AG04450 (cell line): ENCODE data around the gene XYLT1. TPM values are rescaled to one million over a fixed set of nuclear protein-coding genes. Genes with fewer than 3 reads are reported as not detected.

Experiments
- CTCF ChIA-PET: fragments of 300-600, 350-600 bp; formaldehyde crosslinking; extraction: SDS; loops from one replicate; lab custom pipeline; 2022; ENCODE audit warnings: antibody characterized with exemption, inconsistent platforms; lab: Charles Lee
- POLR2A ChIA-PET: fragments of 350-600 bp; formaldehyde crosslinking; extraction: SDS; loops from one replicate; lab custom pipeline; 2021; ENCODE audit warnings: antibody characterized with exemption, inconsistent platforms; lab: Yijun Ruan, JAX
- DNase-seq: peaks from one replicate; pipeline ENCODE4 v3.0.0-alpha.2; 2011; ENCODE audit warnings: low read depth, low spot score
- H3K27ac ChIP-seq: one replicate; pipeline ENCODE4 v1.5.1; 2012; ENCODE audit warnings: low read depth, low read length, control low read depth
- H3K27me3 ChIP-seq: one replicate; pipeline ENCODE4 v1.6.0; 2012; ENCODE audit warnings: low read length; ENCODE audit not compliant: control insufficient read depth, insufficient read depth
- H3K4me3 ChIP-seq: 2 replicates; pipeline ENCODE4 v1.5.1; 2011; ENCODE audit warnings: mild to moderate bottlenecking, low read depth, low read length, control low read depth
- H3K9me3 ChIP-seq: 2 replicates; pipeline ENCODE4 v1.5.1; 2012; ENCODE audit warnings: low read length; ENCODE audit not compliant: control insufficient read depth, insufficient read depth
- polyA plus RNA-seq: library from polyadenylated mRNA; depleted of rRNA; stranded (reverse); fragments of >200 nt; gene quantifications from 2 replicates; pipeline ENCODE4 v1.2.3, GENCODE V29; 2011
- TF ChIP-seq, protein P1 (sequence below): IDR thresholded peaks from 2 replicates; pipeline ENCODE4 v1.5.1; 2011; ENCODE audit warnings: low read depth, low read length, control low read depth, inconsistent platforms

Gene XYLT1
- polyA plus RNA-seq, 1 experiment: 6.7 TPM

DNA sequence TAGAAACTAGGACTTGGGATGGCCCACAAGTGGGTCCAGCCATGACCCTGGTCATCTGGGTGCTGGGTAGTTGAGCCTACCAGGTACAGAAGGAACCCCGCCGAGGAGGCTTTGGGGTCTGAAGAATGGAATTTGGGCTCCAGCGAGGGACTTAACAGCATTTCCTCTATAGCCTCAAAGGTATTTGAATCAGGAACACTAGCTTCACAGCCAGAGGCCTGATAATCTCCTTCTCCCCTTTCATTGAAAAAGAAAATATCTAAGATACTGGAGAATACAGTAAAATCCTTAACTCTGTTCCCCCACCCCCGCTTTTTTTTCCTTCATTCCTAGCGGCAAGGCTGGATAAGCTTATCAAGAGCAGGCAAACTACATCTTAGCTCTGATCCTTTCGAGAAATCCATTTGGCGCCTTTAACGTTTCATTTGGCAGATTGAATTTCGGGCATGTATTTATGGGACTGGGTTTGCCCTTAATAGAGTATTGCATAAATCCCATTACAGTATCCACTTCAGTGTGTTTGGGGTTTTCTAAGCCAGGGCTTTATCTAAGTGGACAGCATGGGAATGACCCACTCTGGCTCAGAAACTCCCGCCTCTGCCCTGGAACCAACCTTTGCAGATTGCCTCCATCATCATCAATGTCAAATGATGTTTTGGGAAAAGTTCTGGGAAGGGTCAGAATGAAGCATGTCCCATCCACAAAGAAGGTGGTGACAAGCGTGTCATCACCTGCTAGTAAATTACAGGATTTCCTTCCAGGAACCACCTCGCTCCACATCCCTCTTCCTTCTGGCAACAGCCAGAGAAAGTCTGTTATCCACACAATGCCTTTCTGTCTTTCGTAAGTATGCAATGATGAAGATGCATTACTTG is 36.9 kb downstream of the XYLT1 start:
- no peak overlapping the region for H3K27ac ChIP-seq
- TF ChIP-seq, protein P1, sequence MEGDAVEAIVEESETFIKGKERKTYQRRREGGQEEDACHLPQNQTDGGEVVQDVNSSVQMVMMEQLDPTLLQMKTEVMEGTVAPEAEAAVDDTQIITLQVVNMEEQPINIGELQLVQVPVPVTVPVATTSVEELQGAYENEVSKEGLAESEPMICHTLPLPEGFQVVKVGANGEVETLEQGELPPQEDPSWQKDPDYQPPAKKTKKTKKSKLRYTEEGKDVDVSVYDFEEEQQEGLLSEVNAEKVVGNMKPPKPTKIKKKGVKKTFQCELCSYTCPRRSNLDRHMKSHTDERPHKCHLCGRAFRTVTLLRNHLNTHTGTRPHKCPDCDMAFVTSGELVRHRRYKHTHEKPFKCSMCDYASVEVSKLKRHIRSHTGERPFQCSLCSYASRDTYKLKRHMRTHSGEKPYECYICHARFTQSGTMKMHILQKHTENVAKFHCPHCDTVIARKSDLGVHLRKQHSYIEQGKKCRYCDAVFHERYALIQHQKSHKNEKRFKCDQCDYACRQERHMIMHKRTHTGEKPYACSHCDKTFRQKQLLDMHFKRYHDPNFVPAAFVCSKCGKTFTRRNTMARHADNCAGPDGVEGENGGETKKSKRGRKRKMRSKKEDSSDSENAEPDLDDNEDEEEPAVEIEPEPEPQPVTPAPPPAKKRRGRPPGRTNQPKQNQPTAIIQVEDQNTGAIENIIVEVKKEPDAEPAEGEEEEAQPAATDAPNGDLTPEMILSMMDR: no peak
- DNase-seq: no peak

DNA sequence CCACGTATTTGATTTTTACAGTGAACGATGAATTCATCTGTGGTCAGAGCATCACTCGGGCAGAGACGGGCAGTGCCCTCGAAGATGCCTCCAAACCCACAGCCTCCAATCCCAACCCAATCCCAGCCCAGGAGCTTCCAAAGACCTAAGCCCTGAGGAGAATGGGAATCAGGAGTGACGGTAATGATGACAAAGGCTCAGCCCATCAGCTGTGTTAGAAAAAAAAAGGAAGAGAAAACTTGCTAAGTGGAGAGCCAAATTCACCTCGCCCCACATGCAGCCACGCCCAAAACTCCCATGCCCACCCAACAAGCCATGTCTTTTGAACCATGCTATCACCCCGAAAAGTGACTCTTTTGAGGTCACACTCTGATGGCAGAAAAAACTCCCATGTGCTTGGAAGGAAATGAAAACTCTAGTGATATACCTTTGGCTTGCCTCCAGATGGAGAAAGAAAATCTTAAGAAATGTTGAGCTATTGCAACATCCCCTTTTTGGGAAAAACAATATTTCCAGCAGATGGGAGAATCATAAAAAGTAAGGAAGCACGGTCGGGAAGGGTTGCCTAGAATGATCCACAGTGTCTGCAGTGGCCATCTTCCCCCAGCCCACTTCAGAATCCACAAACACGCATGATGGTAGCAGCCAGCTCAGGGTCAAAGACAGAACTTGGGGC is 37.7 kb downstream of the XYLT1 start:
- H3K27me3 ChIP-seq: no peaks in the 10 kb centered on the region
- no peak overlapping the region for H3K27ac ChIP-seq
- H3K9me3 ChIP-seq: no peaks in the 10 kb centered on the region
- DNase-seq: no peak
- ChIA-PET POLR2A (no interaction called here), CTCF (interaction anchor here (1.0 kb wide), 1 partner anchor 146 kb away, joined by 3 read pairs; no protein-coding TSS in a partner anchor)
- no peak overlapping the region for H3K4me3 ChIP-seq
- TF ChIP-seq, protein P1: no peak

More for the DNA sequence above, 36.9 kb downstream of the XYLT1 start:
- H3K4me3 ChIP-seq: no peak overlapping the region
- CTCF ChIA-PET: interaction anchor here (0.6 to 1.0 kb wide), 2 partner anchors 11 to 145 kb away, joined by 3 read pairs; no protein-coding TSS in a partner anchor
- no peaks in the 10 kb centered on the region for H3K9me3 ChIP-seq
- no peaks in the 10 kb centered on the region for H3K27me3 ChIP-seq
- POLR2A ChIA-PET: interaction anchor here (0.6 kb wide), 1 partner anchor 27 kb away, joined by 10 read pairs; no protein-coding TSS in a partner anchor

DNA sequence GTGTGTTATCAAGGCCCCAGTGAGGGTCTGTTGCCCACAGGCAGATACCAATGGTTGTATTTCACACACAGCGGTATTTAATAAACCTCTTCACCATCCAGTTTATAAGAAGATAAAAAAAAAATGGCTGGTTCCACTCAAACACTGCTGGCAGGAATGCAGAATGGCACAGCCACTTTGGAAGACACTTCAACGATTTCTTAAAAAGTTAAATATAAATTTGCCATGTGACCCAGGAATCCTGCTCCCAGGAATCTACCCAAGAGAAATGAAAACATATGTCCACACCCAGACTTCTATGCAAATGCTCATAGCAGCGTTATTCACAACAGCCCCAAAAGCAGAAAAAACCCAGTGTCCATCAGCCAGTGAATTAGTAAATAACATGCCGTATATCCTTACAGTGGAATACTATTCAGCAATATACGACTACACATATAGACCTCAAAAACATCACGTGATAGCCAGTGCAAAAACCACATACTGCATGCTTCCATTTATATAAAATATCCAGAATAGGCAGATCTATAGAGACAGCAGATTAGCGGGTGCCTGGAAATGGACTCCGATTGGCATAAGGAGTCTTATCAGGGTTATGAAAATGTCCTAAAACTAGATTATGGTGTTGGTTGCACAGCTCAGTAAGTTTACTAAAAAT is 38.7 kb downstream of the XYLT1 start:
- H3K4me3 ChIP-seq: no peak overlapping the region
- ChIA-PET POLR2A (no interaction called here), CTCF (no interaction called here)
- DNase-seq: no peak
- no peaks in the 10 kb centered on the region for H3K27me3 ChIP-seq
- TF ChIP-seq, protein P1: peak; percentile 33; the same call in 1 of the 2 replicates
- no peak overlapping the region for H3K27ac ChIP-seq
- H3K9me3 ChIP-seq: no peaks in the 10 kb centered on the region

DNA sequence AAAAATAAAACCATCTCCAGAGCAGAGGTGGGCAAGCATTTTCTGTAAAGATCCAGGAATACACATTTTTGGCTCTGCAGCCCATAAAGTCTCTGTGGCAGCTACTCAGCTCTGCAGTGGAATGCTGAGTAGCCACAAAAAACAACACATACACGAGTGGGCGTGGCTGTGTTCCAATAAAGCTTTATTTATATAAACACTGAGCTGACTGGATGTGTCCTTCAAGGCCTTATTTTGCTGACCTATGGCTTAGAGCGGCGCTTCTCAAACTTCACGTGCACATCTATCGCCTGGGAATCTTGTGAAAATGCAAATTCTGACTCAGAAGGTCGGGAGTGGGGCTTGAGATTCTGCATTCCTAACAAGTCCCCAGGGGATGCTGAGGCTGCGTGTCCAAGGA is 39.7 kb downstream of the XYLT1 start:
- TF ChIP-seq, protein P1: no peak
- CTCF ChIA-PET: no interaction called here
- no peak overlapping the region for H3K4me3 ChIP-seq
- DNase-seq: no peak
- H3K27me3 ChIP-seq: no peaks in the 10 kb centered on the region
- POLR2A ChIA-PET: interaction anchor here (0.9 kb wide), 1 partner anchor 14 kb away, joined by 3 read pairs; no protein-coding TSS in a partner anchor
- no peak overlapping the region for H3K27ac ChIP-seq
- H3K9me3 ChIP-seq: no peaks in the 10 kb centered on the region
